Stimulated activated CD4-positive, alpha-beta T cell treated with anti-CD3 and anti-CD28 coated beads, Interleukin-2, amount 100 ng/mL, for 24 hours (primary cell): Measurements from ENCODE around the gene CTXND2.
A peak's percentile ranks its signal among the peaks of the same experiment; 100 is the strongest.
"Not testable (repeated sequence)": the region's sequence is repeated elsewhere in the genome, so short reads cannot be mapped to it uniquely, and the experiment has no call there.

Experiments
- DNase-seq, 2 donors: peaks; one replicate each; pipeline ENCODE4 v3.0.0-alpha.2; 2020

Gene CTXND2

GRCh38 chr1:150887018-150887417 is at the start of gene CTXND2:
Gene CTXND2, plus strand, starts transcription at chr1:150887136. Its CDS starts 25,179 bp downstream, at chr1:150912315.
- DNase-seq: no peak

- DNase-seq: not testable (repeated sequence)
Measured at GRCh38 chr1:150840850-150841249, 46.1 kb upstream of the CTXND2 start.

DNA sequence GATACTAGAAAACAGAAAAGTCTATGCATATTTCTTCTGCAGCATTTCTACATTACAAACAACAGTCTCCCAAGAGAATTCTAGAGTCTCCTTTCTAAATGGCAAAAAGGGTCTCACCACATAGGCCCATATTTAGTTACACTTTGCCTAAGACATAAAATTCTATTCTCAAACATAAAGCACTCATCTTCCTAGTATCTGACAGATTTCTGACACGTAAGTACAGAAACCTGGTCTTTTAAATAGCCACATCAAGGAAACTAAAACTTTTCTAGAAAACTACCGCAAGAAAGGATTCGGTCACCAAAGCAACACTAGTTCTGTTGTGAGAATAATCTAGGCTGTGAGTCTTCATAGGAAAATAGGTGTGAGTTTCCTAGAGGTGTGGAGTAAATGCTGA is 45.3 kb upstream of the CTXND2 start:
- DNase-seq: no peak

GRCh38 chr1:150842343-150842742 is 44.6 kb upstream of the CTXND2 start:
- DNase-seq: no peak

- DNase-seq: no peak
Measured at GRCh38 chr1:150842964-150843363, 44.0 kb upstream of the CTXND2 start.

GRCh38 chr1:150843474-150843873 is 43.5 kb upstream of the CTXND2 start:
- DNase-seq: no peak

DNA sequence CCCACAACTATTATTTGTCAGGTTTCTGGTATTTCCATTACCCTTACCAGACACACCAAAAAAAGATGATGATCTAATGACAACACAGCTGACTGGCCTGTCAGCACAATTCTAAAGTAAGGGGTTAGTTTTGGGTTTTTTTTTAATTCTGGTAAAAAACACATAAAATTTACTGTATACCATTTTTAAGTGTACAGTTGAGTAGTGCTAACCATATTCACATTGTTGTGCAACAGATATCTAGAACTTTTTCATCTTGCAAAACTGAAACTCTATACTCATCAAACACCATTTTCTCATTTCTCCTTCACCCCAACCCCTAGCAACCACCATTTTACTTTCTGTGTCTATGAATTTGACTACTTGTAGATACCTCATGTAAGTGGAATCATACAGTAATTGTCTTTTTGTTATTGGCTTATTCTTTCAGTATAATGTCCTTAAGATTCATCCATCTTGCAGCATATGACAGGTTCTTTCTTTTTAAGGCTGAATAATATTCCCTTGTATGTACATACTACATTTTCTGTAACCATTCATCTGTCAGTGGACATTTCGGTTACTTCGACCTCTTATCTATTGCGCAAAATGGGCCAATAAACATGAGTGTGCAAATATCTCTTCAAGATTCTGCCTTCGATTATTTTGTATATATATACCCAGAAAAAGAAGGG is 40.3 kb upstream of the CTXND2 start:
- no peak for DNase-seq

- DNase-seq: not testable (repeated sequence)
Measured at GRCh38 chr1:150850801-150851362, 36.1 kb upstream of the CTXND2 start.

- not testable (repeated sequence) for DNase-seq
Measured at GRCh38 chr1:150852734-150853133, 34.2 kb upstream of the CTXND2 start.

DNA sequence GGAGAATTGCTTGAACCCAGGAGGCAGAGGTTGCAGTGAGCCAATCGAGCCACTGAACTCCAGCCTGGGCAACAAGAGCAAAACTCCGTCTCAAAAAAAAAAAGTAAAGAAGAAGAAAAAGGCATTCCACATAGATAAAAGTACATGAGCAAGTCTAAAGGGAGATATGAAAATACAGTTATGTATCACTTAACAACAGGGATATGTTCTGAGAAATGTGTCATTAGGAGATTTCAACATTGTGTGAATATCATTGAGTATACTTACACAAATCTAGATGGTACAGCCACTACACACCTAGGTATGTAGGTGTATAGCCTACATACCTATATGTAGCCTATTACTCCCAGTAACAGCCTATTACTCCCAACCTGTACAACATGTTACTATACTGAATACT is 23.2 kb upstream of the CTXND2 start:
- no peak for DNase-seq

- not testable (repeated sequence) for DNase-seq
Measured at GRCh38 chr1:150864200-150864599, 22.7 kb upstream of the CTXND2 start.

DNA sequence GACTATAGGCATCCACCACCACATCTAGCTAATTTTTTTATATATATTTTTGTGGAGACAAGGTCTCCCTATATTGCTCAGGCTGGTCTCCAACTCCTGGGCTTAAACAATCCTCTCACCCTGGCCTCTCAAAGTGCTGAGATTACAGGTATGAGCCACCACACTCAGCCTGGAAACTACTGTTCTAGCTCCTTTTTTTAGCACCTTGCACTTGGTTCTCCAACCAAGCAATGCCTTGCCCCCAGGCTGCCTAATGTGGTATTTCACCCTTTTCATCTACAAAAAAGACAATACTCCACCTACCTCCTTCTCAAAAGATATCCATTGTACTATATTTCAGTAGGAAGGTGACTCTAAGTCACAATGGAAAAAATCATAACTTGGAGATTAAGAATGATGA is 17.3 kb upstream of the CTXND2 start:
- DNase-seq: no peak

- no peak for DNase-seq
Measured at GRCh38 chr1:150872572-150872971, 14.4 kb upstream of the CTXND2 start.

GRCh38 chr1:150873521-150873920 is 13.4 kb upstream of the CTXND2 start:
- DNase-seq: no peak

DNA sequence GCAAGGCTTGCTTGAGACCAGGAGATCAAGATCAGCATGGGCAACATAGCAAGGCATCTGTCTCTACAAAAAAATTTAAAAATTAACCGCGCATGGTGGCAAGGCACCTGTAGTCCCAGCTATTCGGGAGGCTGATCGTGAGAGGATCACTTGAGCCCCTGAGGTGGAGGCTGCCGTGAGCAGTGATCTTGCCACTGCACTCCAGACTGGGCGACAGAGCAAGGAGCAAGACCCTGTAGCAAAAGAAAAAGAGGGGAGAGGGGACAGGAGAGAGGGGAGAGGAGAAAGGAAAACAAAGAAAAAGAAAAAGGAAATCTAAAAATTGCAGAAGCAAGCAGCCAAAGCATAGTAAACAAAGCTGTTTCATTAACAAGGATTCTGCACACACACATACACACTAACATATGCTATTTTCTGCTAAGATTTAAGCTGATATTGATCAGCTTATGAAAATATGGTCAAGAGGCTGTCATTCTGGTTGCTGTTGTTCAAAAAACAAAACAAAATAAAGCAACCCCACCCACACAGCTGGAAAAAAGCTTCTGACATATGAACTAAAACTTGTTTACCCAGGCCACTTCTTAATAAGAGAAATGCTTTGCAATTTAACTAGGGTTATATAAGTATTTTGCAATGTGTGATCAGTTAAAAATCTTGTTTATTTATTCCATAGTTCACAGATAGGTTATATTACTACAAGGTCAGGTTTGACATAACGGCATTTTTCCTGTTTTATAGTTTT is 12.3 kb upstream of the CTXND2 start:
- DNase-seq: no peak

- DNase-seq: peak; percentile 12 to 26
Measured at GRCh38 chr1:150875197-150876118, 11.5 kb upstream of the CTXND2 start.

DNA sequence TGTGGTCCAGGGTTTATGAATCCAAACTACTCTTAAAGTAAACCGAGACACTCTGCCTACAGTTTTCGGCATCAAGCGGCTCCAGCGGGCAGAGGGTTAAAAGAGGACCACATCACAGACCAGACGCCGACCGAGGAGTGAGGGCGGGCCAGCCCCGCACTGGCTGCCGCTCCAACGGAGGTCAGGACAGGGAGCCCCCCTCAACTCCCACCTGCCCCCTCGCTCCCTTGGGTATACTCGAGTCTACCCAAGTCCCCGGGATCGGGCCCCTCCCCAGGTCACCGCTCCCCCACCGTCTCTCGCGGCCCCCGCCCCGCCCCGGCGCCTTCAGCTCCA is 10.8 kb upstream of the CTXND2 start:
- no peak for DNase-seq

- DNase-seq: not testable (repeated sequence)
Measured at GRCh38 chr1:150878931-150879330, 8.0 kb upstream of the CTXND2 start.

DNA sequence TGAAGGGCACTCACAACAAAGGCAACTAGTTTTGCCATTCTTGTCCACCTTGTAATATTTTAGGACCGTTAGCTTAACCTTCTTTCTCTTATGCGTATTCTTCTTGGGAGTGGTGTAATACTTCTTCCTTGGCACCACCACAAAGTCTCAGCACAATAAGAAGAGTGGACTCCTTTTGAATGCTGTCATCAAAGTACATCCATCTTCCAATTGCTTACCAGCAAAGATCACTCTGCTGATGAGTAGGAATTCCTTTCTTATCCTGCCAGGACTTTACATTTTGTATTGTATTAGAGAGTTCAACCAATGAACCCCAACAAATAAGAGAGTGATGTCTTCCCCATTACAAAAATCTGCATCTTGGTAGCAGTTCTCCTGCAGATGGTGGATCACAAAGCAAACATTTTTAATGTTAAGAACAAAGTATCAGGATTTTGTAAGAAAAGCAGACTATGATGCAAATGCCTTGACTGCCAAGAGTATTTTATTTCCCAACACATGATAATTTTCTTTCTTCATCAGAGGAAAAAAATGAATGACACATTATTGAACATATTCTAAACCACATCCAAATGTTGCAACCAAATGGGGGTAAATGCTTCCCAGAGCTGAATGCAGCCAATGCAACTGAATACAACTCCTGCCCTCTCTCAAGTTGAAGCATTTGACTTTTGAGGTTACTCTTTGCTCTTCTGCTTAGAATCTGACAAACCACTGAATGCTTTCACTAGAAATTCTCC is 5.4 kb upstream of the CTXND2 start:
- DNase-seq: no peak

DNA sequence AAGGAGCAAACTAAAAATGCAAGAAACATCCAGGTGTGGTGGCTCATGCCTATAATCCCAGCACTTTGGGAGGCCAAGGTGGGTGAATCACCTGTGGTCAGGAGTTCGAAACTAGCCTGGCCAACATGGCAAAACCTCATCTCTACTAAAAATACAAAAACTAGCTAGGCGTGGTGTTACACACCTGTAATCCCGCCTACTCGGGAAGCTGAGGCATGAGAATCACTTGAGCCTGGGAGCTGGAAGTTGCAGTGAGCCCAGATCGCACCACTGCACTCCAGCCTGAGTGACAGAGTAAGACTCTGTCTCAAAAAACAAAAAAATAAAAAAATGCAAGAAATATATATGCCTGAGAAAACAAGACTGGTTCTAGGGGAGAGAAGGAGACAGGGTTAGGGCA is 3.8 kb upstream of the CTXND2 start:
- DNase-seq: not testable (repeated sequence)

DNA sequence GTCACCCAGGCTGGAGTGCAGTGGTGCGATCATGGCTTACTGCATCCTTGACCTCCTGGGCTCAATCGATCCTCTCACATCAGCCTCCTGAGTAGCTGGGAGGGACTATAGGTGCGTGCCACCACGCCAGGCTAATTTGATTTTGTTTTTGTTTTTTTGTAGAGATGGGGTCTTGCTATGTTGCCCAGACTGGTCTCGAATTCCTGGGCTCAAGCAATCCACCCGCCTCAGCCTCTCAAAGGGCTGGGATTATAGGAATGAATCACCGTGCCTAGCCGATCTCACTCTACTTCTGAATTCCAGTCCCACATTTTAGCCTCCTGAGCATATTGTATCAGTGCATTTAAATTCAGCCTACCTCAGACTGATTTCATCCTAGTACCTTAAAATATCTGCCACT is 1.8 kb downstream of the CTXND2 start:
- DNase-seq: no peak

DNA sequence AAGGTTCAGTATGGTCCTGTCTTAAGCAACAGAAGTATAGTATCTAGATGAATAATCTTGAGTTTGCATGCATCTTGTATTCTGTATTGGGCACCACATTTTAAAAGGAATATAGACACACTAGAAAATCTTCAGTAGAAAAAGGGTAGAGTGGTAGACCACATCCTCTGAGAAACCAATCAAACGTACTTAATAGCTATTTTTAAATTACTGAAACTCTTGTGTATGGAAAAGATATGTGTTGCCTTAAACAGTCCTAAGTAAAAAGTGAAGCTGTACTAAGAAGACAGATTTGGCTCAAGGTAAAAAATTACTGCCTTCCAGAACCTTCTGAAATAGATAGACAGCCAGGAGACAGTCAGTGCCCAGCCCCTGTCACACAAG is 3.1 kb downstream of the CTXND2 start:
- no peak for DNase-seq
